Brain pericyte (primary cell): ENCODE results near the gene SHC3.

Source experiments
- DNase-seq: peaks from one replicate; pipeline ENCODE4 v3.0.0-alpha.2; 2012; ENCODE audit warnings: low read depth, low spot score

SHC3 gene

DNA sequence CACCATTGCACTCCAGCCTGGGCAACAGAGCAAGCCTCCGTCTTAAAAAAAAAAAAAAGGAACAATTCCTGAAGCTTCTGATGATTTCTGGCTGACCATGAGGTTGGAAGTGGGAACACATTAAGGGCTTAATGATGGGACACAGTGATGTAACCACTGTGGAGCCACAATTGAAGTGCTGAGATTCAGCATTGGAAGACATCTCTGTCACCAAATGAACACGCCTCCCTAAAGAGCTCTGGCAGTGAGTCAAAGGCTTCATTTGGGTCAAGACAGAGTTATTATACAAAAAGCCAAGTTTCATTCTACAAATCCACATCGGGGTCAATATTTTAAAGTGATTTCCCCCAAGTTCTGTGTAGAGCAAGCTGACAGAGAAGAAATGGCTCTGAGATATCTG, 191.8 kb downstream of the SHC3 start:
- no peak for DNase-seq

DNA sequence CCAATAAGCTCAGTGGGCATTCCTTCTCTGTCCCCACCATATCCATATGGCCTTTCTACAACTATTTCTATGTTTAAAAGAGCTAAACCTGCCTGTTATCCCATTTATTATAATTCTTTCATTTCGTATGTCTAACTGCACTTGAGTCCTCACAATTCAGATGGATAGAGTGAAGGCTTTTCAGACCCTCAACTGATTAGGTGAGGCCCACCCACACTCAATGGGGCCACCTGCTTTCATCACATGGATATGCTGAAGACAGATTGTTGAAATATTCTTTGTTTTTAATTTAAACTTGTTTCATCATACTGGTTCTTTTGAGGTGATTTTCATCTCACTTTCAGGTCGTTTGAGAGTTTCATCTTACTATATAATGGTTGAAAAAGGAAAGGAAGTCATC, 193.0 kb downstream of the SHC3 start:
- DNase-seq, result no peak

DNA sequence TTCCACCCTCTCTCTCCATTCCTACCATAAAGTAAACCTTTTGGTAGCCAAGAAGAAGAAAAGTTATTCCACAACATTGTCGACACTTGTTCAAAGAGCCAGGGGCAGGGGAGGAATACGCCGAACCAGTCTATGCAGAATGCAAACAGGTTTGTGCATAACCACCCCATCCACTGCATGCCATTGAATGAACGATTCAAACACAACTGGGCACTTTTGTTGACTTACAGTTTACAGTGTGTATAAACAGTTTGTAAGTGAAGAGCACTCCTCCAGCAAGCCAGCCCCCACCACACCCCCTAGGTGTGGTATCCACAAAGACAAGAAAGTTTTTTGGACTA, 194.1 kb downstream of the SHC3 start:
- DNase-seq, result no peak

DNA sequence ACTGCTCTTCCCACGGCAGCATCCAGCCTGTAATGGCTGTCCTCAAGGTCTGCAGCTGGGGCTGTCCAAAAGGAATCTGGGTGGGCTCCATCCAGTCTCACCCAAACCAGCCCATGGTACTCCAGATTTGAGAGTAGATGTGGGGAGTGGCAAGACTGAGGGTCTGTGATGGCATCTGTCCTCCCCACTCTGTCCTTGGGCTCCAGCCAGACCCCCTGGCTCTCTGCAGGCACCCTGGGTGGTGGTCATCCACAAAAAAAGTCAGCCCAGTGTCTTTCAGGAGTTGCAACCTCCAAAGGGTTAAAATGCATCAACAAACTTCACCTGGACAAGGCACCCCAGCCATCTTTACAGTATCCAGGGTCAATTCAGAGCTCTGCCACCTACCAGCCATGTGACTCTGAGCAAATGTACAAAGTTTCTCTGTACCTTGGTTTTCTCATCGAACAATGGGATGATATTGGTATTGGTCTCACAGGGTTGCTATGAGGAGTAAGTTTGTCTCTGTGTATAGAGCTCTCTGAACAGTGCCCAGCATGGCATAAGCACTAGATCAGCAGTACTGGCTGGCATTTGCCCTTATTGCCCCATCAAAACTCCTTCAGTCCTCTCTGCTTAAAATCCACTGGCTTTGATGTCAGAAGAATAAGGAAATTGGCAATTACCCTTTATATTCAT, 194.6 kb downstream of the SHC3 start:
- no peak for DNase-seq

DNA sequence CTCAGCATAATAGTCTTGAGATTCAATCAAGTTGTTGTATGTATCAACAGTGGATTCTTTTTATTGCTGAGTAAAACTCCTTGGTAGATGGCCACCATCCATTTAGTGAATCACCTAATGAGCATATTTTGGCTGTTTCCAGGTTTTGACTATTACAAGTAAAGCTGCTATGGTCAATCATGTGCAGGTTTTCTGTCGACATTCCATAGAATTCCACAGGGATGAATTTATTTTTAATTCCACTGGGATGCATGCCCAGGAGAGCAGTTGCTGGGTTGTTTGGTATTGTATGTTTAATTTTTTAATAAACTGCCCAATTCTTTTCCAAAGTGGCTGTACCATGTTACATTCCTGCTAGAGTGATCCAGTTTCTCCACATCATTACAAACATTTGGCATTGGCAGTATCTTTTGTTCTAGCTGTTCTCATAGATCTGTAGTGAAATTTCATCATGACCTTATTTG, 197.8 kb downstream of the SHC3 start:
- DNase-seq, result no peak

DNA sequence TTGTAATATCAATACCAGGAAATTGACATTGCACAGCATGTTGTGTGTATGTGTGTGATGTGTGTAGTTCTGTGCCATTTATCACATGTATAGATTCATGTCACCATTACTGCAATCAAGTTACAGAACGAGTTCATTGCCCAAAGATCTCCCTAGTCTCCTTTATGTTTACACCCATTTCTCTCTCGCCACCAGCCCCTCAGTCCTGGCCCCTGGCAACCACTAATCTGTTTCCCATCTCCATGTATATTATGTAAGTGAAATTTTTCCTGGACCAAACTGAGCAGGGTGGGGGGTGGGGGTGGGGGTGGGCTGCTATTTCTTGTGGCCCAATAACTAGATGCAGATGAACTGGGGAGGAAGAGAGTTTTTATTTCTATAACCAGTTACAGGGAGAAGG, 198.8 kb downstream of the SHC3 start:
- no peak for DNase-seq

DNA sequence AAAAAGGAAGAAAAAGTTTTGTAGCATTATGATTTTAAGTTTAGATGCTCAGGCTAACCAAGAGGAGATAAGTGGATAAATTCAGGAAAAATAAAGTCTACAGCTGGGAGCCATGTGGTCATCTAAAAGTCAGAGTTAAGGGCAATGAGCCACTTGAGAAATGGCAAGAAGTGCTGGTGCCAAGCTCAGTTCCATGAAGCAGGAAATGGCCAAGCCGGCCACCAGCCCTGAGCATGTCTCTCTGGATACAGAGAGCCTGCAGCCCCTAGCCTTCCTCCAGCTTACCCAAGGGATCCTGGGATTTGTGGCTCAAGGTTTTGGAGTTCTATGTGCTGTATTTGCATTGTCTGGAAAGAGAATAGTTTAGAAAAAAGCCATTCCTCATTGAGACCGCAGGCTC, 199.6 kb downstream of the SHC3 start:
- no peak for DNase-seq

DNA sequence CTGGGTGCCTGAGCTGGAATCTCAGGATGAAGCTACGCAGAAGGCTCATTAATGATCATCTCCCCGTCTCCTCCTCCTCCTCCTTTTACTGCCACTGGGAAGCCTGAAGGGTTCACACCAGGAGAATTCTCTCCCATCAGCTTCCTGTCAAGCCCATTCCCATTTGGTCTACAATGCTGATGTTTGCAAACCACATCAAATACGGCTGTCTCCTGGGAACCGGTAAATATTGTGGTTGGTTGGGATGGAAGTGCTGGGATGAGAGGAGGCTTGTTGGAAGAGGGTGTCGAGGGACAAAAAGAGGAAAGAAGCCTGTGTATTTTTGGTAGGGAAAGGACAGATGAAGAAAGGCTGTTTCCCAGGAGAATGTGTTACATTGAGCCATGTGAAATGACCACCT, 200.6 kb downstream of the SHC3 start:
- no peak for DNase-seq

DNA sequence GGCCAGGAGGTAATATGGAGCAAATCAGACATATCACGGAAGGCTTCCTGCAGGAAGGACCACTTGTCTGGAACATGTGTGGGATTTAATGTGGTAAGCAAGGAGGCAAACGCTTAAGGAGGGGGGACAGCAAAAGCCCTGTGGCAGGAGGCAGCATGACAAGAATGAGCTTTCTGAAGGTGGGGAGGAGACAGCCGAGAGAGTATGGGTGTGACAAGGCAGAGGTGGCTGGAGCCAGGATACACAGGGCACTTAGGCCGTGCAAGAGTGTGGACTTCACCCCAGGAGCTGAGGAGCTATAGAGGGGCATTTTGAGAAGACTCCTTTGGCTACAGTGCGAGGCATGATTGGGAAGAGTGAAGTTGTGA, 201.7 kb downstream of the SHC3 start:
- no peak for DNase-seq

DNA sequence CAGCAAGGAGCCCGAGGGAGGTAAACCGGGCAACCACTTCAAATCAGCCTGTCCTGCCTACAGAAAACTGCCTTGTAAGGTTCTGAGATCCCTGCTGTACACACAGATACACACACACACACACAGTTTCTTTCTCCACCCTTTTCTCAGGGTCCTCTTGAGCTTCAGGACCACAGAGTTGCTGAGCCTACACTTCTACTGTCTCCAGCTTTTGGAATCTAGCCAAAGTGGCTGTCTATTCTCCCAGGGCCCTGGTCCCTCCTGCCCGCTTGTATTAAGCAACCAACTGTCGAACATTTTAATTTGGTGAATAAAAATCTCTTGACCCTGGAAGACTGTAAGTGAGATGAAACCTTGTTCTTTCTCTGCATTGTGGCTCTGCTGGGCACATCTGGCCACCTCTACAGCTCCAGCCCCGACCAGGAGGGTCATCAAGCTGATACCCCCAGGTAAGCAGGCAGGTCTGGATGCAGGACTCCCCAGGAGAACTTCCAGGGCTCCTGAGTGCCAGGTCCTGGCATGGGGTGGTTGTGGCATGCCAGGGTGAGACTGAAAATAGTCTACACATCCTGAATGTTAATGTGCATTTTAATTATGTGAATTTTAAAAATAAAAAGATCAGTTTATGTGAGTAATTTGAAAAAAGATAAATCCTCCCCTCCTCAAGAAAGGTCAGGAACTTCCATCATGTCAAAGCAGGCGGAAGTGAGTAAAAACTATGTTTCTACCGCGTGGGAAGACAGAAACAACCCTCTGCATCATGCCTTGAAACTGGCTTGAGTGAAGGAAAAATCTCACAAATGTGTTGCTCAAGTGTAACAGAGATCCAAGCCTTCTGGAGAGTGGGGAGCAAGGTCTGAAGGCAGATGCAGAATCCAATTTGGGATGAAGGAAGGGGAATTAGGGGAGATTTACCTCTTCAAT, 202.4 kb downstream of the SHC3 start:
- DNase-seq, result no peak

DNA sequence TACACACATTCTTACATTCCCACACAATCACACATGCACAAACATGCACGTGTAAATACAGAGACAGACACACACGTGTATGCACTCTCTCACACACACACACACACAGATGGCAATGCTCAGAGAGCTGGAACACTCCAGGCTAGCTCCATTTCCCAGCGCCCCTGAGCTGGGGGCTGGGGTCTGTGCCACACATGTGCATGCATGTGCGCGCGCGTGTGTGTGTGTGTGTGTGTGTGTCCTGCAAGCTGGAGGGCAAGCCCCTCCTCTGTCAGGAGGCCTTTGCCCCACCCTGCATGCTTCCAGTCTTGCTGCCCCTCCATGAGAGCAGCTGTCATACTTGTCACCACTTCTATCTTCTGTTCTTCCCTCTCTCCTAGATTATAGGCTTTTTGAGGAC, 204.0 kb downstream of the SHC3 start:
- no peak for DNase-seq

DNA sequence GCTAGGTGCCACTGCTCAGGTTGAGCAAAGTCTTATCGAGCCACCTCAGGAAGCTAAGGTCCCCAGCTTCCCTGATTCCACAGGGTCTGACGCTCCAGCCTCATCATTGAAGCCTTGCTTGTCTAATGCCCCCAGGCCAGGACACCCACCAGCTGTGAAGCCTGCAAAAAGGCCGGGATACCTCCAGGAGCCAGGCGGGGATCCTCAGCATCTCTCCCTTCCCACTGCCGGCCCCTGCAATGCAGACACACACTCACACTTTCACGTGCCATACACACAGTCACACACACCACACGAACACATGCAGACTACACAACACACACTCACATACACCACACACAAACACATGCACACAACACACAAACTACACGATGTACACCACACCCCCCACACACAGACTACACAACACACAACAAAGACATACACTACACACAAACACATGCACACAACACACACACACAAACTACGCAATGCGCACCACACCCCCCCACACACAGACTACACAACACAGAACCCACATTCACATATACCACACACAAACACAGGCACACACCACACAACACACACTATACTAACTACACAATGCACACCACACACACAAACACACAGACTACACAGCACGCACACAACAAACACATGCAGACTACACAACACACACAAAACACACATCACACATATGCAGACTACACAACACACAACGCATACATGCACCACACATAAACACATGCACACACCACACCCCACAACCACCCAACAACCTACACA, 205.2 kb downstream of the SHC3 start:
- DNase-seq, result no peak

DNA sequence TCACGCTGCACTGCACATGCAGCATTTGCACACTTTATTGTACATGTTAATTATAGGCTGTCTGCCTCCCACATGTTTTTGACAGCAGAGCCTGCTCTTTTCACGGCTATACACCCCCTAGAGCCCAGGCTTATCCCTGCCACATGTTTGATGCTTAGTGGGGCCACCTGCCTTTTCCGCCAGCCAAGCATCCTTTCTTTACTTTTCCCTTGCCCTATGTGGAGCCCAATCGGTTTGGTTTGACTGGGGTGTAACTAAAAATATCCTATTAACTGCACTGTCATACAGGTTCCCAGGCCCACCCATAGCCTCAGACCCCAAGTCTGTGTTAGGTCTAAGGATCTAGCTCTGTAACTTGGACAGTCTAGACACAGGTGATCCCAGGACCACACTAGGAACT, 206.2 kb downstream of the SHC3 start:
- no peak for DNase-seq

DNA sequence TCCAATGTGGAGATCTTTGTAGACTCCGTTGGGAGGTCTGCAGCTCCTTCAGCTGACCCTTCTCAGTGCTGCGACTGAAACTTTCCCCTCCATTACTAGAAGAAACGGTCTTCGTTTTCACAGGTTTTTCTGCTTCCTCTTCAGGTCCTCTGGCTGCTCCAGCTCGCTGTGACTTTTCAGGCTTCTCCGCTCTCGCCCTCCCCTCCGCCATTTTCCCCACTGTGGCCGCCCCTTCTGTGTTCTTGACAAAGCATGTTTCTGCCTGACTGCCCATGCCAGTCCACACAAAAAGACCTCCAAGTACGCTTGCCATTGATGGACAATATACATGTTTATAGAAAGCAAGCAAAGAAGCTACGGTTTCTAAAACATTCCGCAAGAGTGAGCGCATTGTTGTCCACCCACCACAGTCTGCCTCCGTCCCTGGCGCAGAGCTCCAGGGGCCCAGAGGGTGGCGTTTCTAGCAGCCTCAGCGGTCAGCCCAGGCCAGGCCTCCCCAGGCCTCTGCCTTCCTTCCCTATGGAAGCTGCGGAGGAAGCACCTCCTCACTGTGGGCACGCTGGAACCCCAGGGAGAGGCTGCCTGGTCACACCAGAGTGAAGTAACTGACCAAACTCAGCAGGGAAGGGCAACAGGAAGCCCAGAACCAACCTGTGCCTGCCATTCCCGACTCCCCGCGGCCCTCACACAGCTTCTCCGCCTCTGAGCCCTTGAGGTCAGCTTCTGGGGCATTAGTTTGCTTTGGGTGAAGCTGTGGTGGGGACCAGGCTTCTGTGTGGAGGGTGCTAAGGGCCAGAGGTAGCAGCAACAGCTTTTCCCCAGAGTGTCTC, 207.3 kb downstream of the SHC3 start:
- DNase-seq, result no peak

DNA sequence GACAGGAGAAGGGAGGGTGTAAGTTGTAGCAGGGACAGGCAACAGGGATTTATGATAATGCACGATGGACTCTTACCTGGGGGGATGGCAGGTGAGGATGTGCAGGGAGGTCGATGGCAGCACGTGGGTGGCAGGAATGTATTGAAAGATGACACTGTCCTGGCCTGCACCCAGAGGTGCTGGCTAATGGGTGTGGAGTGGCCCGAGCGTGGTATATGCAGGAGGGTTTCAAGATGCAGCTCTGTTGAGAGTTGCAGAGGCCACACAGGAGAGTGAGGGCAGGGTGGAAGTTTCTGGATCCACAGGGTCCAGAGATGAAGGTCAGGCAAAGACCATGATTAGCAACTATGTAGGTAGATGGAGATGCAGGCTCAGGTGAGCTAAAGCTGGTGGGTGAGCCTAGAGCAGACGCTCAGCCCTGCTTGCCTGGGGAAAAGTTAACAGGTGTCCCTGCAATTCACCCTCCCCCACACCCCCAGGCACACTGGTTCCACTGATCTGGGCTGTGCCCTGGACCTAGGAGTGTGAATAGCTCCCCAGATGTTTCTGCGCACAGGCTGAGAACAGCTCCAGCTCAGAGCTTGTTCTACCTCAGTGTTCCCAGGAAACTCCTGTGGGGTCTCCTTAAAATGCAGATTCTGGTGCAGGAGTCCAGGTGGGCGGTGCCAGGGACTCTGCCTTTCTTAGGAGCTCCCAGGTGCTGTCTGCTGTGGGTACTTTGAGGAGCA, 208.8 kb downstream of the SHC3 start:
- DNase-seq, result no peak

DNA sequence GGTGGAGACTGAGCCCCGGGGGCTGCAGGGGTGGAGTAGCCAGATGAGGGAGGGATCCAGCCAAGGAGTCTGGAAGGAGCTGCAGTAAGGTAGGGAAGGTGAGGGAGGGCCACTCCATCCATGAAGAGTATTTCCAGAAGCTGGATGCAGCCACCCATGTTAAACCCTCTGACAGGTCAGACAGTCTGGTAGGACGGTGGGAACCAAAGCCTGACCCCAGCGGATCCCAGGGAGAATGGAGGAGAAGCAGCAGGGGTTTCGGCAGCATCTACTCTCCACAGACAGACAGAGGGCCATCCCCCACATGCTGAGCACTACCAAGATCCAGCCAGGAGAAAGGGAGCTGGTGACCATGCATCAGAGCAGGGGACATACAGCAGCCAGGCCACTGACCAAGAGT, 209.8 kb downstream of the SHC3 start:
- DNase-seq, result no peak

DNA sequence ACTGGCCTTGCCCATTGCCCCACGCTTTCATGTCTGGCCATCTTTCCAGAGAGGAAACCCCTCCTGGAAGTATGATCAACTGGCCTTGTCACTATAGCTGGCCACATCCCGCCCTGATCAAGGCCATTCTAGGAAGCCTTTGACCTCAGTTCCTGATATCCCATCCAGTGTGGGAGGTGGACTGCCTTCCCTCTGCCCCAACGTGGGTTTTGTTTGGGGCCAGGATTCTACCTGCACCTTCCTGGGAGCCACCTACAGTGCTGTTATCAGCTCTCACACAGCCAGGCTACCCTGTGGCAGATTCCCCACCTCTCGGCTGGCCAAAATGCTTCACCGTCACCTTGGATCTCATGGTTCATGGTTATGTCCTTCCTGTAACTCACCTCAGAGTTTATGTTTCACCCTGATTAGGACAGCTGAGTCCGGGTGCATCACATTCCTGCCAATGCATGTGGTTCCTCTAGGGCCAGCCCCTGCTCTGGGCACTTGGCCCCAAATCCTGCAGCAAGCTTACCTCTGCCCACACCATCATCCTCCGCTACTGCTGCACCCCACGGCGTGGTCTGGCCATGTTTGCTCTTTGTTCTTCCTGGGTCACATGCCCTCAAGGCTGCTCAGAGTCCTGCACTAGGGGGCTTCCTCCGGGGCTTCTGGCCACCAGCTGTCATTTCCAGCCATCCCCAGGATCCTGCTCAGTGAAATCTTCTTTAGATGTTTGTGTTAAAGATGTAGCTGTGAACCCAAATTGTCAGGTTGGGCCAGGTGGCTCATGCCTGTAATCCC, 211.5 kb downstream of the SHC3 start:
- no peak for DNase-seq

DNA sequence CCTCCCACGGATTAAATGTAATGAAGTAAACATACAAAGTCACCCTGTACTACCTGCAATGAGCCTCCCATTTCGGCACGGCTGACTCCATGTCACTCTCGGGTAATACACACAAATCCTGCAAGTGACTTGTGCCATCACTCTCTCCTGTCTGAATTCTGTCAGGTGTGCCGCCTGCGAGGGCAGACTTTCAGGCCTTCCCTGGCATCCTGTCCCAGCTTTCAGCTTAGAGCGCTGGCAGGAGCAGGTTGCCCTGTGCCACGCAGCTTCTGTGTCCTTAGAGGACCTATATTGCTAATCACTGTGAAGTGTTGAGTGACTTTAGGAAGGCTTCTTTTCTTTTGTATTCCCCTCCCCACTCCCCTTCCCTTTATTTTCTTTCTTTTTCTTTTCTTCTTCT, 213.1 kb downstream of the SHC3 start:
- DNase-seq, result no peak

DNA sequence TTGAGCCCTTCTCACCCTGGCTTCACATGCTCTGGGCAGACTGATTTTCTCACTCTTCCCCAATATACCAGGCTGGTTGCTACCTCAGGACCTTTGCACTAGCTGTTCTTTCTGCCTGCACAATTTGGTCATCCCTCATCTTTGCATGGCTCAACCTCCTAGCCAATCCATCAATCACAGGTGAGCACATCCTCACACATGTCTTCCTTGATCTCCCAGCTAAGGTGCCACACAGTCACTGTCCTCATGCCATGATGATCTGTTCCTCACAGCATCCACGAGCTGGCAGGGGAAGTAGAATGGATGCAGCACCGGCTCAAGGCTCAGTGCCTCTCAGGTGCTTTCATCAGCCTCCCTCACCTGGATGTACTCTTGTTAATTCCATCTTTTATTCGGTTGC, 218.0 kb downstream of the SHC3 start:
- no peak for DNase-seq
